NCI-H524 treated with DMSO at 0.1 percent for 48 hours (cell line): Measurements from ENCODE around the gene LDLRAD2.

Experiments
- DNase-seq: peaks from one replicate; lab custom pipeline; 2025; lab: John Stamatoyannopoulos, UW

Gene LDLRAD2

GRCh38 chr1:21842606-21843162 is 30.6 kb downstream of the LDLRAD2 start:
- no peak for DNase-seq

- no peak for DNase-seq
Measured at GRCh38 chr1:21843208-21843607, 31.1 kb downstream of the LDLRAD2 start.

DNA sequence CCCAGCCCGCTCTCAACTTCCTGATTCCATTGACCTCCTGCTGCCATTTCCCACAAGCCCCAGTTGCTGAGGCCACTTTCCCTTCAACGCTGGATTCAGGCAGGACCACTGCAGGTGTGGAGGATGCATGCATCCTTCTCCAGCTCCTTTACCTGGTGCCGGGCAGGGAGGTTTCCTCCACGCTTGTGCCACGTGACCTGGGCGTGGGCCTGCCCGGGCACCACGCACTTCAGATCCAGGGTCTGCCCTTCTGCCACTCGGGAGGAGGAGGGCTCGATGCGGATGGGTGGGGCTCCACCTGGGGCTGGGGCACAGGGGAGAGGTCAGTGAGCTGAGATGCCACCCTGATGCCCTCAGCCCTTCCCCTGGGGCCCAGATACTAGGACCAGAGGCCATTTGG is 31.9 kb downstream of the LDLRAD2 start:
- no peak for DNase-seq

DNA sequence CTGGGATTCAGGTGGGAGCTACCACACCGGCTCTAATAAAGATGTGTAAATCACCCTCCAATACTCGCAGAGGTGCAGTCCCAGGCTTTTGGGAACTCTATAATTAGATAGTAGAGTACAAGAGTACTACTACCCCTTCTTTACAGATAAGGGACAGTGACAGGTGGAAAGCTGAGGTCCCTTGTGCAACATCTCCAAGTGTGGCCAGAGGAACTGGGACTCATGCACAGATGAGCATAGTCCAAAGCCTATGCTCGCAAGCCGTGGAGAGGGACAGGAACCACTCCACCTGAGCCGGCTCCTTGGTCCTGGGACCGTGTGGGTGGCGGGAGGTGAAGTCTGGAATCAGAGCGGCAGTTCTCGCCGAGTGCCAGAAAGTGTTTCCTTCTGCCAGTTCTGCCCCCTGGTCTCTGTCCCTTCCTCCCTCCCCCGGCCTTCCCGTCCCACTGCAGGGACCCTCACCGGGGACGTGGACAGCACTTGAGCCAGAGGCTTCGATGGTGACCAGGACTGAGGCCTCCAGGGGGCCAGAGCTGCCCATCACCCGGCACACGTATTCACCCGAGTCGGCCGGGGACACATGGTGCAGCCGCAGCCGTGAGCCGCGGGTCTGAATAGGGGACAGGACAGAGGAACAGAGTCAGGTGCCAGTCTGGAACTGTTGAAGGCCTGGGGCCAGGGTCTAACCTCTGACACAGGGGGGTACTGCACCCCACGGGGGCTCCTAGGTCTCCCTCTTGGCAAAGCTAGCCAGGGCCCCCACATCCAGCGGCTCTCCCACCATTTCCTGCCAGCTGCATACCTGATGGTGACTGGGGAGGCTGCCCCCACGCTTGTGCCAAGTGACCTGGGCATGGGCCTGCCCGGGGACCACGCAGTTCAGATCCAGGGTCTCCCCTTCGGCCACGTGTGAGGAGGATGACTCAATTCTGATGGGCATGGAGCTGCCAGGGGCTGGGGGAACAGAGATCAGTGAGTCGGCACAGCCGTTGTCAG is 33.9 kb downstream of the LDLRAD2 start:
- no peak for DNase-seq

DNA sequence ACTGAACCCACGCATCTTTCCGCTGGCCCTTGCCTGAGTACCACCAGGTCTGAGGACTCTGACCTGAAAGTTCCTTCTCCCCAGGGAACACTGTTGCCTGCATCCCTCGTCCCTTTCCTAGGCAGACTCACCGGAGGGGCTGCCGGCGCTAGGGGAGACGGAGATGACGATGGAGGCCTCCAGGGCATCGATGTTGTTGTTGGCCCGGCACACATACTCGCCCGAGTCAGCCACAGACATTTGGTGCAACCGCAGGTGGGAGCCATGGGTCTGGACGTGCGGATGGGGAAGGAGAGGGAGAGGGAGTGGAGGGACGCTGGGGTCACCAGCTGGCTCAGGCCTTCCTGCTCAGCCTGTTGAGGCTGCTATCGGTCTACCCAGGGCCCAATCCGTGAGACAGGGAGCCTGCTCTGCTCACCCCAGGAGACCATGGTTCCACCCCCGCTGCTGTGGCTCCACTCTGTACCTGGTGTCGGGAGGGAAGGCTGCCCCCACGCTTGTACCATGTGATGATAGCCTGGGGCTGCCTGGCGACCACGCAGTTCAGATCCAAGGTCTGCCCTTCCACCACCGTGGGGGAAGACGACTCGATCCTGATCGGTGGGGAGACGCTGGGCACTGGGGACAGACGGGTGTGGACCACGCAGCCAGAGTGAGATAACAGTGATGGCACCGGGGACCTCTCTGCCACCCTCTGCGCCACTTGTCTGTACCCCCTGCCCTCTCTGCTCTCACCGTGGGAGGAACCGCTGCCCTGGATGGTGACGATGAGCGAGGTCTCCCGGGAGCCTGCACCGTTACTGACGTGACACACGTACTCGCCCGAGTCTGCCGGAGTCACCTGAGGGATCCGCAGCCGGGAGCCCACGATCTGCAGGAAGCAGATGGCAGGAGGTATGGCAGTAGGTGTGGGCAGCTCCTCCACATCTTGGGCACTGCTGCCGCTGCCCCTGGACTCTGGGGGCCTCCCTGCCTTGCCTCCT is 35.4 kb downstream of the LDLRAD2 start:
- DNase-seq = no peak

DNA sequence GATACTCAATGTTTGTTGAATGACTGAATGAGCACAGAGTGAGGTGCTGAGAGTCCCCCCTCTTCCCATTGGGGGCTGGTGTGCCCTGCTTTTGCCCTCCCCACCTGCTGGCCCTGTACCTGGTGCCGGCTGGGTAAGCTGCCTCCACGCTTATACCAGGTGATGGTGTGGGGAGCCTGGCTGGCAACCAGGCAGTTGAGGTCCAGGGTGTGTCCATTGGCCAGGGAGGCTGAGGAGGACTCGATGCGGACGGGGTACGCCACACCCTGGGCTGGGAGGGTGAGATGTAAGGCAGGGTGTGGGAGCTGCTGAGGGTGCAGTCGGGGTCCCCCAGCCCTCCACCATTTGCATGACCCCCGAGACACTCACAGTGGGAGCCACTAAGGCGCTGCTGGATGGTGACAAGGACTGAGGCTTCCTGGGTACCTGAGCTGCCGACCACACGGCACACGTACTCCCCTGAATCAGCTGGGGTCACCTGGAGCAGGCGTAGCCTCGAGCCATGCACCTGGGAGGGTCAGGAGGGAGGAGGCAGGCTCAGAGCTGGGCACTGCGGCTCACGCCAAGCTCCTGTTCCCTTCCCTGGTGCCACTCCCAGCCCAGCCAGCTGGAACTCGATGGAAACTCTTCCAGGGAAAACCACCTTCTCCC is 36.6 kb downstream of the LDLRAD2 start:
- DNase-seq = no peak

- no peak for DNase-seq
Measured at GRCh38 chr1:21849909-21850576, 38.0 kb downstream of the LDLRAD2 start.

DNA sequence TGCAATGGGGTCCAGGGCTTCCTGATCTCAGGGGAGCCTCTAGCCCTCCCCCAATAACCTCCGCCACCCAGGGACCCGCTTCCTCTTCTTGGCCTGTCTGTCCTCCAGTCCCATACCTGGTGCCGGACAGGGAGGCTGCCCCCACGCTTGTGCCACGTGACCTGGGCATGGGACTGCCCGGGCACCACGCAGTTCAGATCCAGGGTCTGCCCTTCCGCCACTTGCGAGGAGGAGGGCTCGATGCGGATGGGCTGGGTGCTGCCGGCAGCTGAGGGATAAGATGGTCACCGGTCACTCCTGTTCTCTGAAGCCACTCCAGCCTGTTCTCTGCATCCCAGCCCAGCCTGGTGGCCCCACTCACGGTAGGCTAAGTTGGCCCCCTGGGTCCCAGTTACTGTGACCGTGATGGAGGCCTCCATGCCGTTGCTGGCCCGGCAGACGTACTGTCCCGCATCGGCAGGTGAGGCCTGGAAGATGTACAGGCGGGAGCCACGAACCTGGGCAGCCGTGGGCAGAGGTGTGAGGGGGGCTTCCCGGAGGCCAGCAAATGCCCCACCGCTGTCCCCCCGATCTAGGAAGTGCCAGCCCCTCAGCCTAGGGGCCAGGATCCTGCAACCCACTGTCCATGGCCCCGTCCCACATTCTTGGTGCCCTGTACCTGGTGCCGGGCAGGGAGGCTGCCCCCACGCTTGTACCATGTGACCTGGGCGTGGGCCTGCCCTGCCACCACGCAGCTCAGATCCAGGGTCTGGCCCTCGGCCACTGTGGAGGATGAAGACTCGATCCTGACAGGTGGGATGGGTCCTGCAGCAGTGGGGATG is 39.6 kb downstream of the LDLRAD2 start:
- no peak for DNase-seq

GRCh38 chr1:21852282-21853130 is 40.4 kb downstream of the LDLRAD2 start:
- DNase-seq = no peak

DNA sequence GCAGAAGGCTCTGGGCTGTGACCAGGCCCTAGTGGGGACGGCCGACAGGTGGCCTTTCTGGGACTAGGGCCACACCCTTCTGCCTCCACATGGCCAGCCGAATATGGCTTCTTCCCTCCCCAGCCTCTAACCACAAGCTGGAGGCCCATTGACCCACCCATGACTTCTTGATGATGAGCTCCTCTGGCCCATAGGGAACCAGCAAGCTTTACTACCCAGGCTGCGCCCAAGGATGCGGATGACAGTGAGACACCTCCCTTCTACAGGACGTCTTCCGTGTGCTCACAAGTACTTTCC is 41.0 kb downstream of the LDLRAD2 start:
- no peak for DNase-seq

DNA sequence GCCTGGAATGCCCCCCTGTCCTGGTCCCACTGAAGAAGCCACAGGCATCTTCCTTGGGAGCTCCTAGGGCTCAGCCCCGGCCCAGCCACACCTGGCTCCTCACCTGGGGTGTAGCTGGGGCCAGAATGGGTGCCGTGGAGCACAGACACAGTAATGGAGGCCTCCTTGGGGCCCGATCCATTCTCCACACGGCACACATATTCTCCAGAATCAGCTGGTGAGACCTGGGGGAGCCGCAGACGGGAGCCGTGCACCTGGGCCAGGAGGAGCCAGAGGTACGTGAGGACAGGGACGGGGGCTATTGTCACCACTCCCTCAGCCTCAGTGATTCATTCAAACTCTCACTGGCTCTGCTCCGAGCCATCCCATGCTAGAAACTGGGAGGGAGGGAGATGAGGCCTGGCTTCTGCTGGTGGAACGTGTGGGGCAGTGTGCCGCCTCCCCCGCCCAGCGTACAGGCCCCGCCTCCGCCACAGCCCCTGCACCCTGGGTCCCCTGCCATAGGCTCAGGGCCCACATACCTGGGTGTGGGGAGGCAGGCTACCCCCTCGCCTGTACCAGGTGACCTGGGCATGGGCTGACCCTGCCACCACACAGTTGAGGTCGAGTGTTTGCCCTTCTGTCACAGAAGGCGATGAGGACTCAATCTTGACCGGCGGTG is 42.2 kb downstream of the LDLRAD2 start:
- DNase-seq = no peak

GRCh38 chr1:21854751-21855131 is 42.7 kb downstream of the LDLRAD2 start:
- no peak for DNase-seq

DNA sequence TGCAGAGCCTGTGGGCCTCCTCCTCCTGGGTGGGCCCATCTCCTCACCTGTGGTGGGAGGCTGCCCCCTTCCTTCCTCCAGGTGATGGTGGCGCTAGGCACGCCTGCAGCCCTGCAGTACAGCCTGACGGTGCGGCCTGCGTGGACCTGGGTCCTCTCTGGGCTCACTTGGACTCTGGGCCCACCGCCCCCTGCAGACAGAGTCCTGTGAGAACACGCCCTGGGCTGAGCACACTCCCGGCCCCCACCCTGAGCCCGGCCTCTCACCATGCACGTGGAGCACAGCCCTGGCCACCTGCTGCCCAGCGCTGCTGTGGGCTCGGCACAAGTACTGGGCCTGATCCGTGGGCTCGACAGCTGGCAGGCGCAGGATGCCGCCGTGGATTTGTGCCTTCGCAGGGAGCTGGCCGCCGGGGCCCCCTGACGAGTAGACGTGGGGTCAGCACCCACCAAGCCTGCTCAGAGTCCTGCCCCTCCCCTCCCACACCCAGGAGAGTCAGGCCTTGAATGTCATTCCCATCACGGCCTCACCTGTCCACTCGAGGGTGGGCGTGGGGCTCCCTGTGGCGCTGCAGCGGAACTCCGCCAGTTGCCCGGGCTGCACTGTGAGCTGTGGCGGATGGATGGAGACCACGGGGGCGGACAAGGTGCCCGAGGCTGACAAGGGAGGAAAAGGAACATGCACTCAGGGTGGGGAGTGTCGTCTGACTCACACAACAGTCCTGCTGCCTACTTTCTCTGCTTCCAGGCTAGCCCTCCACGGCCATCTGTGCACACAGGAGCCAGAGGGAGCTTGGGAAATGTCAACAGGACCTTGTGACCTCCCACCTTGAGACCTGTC is 43.4 kb downstream of the LDLRAD2 start:
- DNase-seq = no peak

GRCh38 chr1:21857142-21857839 is 45.2 kb downstream of the LDLRAD2 start:
- DNase-seq = no peak

DNA sequence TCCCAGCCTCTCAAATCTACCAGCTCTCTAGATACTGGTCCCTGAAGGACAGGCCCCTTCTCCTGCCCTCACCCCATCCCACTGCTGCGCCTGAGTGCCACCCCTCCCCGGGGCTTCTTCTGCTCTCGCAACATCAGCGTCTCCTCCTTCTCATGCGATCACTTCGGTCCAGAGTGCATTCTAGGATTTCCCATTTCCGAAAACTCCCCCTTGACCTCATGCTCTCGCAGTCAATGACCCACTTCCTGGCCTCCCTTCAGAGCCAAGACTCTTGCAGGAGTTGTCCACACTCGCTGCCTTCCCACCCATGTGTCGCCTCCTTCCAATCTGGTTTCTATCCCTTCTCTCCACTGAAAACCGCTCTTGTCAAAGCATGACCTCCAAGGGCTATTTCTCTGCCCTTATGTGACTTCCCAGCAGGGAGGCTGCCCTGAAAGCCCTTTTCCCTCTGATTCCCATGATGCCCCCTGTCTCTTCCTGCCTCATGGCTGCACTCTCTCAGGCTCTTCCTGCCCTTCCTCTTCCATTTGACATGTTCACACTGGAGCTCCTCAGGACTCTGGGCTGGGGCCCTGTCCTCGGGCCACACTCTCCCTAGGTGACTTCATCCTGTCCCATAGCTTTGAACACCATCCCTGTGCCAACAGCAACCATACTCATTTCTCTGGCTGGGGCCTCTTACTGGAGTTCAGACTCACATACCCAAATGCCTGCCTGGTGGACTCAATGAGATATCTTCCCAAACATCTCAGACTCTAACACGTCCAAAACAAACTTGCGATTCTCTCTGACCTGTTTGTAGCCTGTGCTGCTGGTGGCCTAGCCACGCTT is 46.0 kb downstream of the LDLRAD2 start:
- DNase-seq = no peak

DNA sequence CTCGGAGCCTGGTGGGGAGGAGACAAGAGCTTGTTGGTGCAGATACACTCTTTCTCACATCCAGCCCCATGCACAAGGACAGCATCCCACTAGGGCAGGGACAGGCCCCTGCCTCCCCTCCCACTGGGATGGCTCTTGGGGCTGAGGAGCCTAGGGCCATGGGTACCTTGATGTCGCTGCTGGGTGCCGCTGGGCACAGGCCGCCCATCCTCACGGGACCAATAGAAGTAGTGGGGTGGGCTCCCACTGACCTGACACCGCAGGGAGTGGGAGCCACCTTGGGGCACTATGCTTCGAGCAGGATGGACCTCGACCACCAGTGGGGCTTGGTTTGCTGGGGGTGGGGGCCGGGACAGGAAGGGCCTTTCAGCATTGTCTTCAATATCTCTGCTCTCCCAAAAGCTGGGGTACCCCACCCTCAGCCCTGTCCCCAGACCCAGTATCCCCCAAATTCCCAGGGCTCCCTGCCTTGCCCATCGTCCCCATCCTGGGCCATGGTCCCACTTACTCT is 47.7 kb downstream of the LDLRAD2 start:
- DNase-seq = no peak
